ENCODE measurements around the gene IMP4. TPM values are rescaled to one million over a fixed set of nuclear protein-coding genes. Genes with fewer than 3 reads are reported as not detected.

Gene IMP4
- total and polyA plus RNA-seq, 2 experiments from 2014 or later = 87.8 to 147 TPM

GRCh38 chr2:130338793-130339345 is 3.8 kb upstream of the IMP4 start:
- H3K36me3 ChIP-seq (ENCODE audit: insufficient read depth) = no peaks in the 10 kb centered on the region
- Mint-ChIP-seq H3K4me3 (no peak overlapping the region), H3K4me1 (peaks cover 13% of the 10 kb centered on the region), H3K27ac (no peak overlapping the region), H3K27me3 (ENCODE audit: insufficient read depth, low read depth, poor library complexity) (peaks cover 27% of the 10 kb centered on the region), H3K9me3 (peaks cover 6% of the 10 kb centered on the region), H3K36me3 (ENCODE audit: low read depth) (peaks cover 36% of the 10 kb centered on the region)
- no peak for DNase-seq (ENCODE audit: low spot score)
- H3K4me1 ChIP-seq (ENCODE audit: insufficient read depth) = peaks cover 9% of the 10 kb centered on the region; the same call in 1 of the 2 replicates
- no peaks in the 10 kb centered on the region for H4K20me1 ChIP-seq (replicated peaks; ENCODE audit: insufficient read depth)
- no peak overlapping the region for H3K27ac ChIP-seq (ENCODE audit: low read depth)
- no peaks in the 10 kb centered on the region for H3F3A ChIP-seq (replicated peaks; ENCODE audit: low read depth)
- no peak overlapping the region for H2AFZ ChIP-seq
- H3K27me3 ChIP-seq (ENCODE audit: insufficient read depth) = no peaks in the 10 kb centered on the region
- H3K9me2 ChIP-seq (ENCODE audit: insufficient read depth) = no peaks in the 10 kb centered on the region
- H3K4me3 ChIP-seq = no peak overlapping the region
- ATAC-seq = no peak
- no peak for TF ChIP-seq CREB1 (CRISPR knock-in tag; IDR thresholded peaks at IDR 0.05; ENCODE audit: low read depth)
- TF ChIP-seq EZH2phosphoT487 (IDR thresholded peaks at IDR 0.05; ENCODE audit: unreplicated experiment) = no peak
- no peak for TF ChIP-seq STAT1 (IDR thresholded peaks at IDR 0.05; ENCODE audit: unreplicated experiment)
- TF ChIP-seq POLR2AphosphoS5 (IDR thresholded peaks at IDR 0.05; ENCODE audit: low read depth) = no peak
- no peak for TF ChIP-seq ZNF114 (CRISPR knock-in tag; IDR thresholded peaks at IDR 0.05)
- TF ChIP-seq ETS1 (IDR thresholded peaks at IDR 0.05) = no peak
- no peak for TF ChIP-seq EZH2 (IDR thresholded peaks at IDR 0.05; ENCODE audit: low read depth, unreplicated experiment)
- TF ChIP-seq CTCF (conservative IDR thresholded peaks at IDR 0.05; ENCODE audit: low read depth in 2 of 2) = no peak
- TF ChIP-seq REST (IDR thresholded peaks at IDR 0.05; ENCODE audit: unreplicated experiment) = no peak
- no peak for TF ChIP-seq ZNF462 (CRISPR knock-in tag; IDR thresholded peaks at IDR 0.05)
- TF ChIP-seq NANOG (IDR thresholded peaks at IDR 0.05; ENCODE audit: borderline replicate concordance) = no peak
- TF ChIP-seq JUNB (IDR thresholded peaks at IDR 0.05; ENCODE audit: unreplicated experiment) = no peak
- no peak for TF ChIP-seq ZNF331 (CRISPR knock-in tag; IDR thresholded peaks at IDR 0.05; ENCODE audit: low read depth)
- no peak overlapping the region for H3K4me2 ChIP-seq
- peaks cover 9% of the 10 kb centered on the region for H3K79me2 ChIP-seq (replicated peaks; ENCODE audit: insufficient read depth)

Data from GM23338 (cell line).